Measurements from ENCODE around the gene NCK1. TPM values are rescaled to one million over a fixed set of nuclear protein-coding genes. Genes with fewer than 3 reads are reported as not detected.
A peak's percentile ranks its signal among the peaks of the same experiment; 100 is the strongest.

NCK1 gene
- total RNA-seq, 1 donor from 2014 or later: 43.7 TPM

DNA sequence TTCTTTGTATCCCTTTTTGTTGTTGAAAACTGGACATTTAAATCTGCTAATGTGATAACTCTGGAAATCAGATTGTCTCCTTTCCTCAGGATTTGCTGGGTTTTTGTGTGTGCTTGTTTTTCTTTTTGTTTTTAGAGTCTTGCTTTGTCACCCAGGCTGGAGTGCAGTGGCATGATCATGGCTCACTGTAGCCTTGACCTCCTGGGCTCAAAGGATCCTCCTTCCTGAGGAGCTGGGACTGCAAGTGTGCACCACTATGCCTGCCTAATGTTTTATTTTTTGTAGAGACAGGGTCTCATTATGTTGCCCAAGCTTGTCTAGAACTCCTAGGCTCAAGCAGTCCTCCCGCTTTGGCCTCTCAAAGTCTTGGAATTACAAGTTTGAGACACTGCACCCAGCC is 51.2 kb downstream of the NCK1 start:
- H3K4me1 Mint-ChIP-seq (ENCODE audit: low read depth, unreplicated experiment): peaks cover 10% of the 10 kb centered on the region
- H4K20me1 ChIP-seq (ENCODE audit: insufficient read depth, low read length): peaks cover 58% of the 10 kb centered on the region

DNA sequence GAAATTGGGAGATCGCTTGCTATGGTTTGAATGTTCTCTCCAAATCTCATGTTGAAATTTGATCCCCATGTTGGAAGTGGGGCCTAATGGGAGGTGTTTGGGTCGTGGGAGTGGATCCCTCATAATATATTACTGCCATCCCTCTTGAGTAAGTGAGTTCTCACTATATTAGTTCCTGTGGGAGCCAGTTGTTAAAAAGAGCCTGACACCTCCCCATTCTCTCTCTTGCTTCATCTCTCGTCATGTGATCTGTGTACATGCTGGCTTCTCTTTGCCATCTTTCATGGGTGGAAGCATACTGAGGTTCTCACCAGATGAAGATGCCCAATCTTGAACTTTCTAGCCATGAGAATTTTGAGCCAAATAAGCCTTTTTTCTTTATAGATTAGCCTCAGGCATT is 52.7 kb downstream of the NCK1 start:
- Histone ChIP-seq H3K79me2 (ENCODE audit: insufficient read depth, low read length) (peaks cover 91% of the 10 kb centered on the region), H3K4me3 (ENCODE audit: insufficient read depth, low read depth, low read length) (no peak overlapping the region), H3K27ac (ENCODE audit: low read depth, low read length) (no peak overlapping the region), H3K9ac (ENCODE audit: low read length) (no peak overlapping the region), H3K4me1 (ENCODE audit: insufficient read depth, low read length) (no peaks in the 10 kb centered on the region), H3K4me2 (ENCODE audit: low read length) (no peak overlapping the region), H4K20me1 (ENCODE audit: insufficient read depth, low read length) (peaks cover 49% of the 10 kb centered on the region), H3K27me3 (ENCODE audit: insufficient read depth, low read length) (no peaks in the 10 kb centered on the region), H3K9me3 (ENCODE audit: insufficient read depth, low read depth, low read length) (no peaks in the 10 kb centered on the region), H2AFZ (ENCODE audit: low read depth, low read length) (no peak overlapping the region), H3K36me3 (ENCODE audit: insufficient read depth, low read length) (no peaks in the 10 kb centered on the region)
- no peaks in the 10 kb centered on the region for H3K27me3 Mint-ChIP-seq (ENCODE audit: low read depth, unreplicated experiment)
- FAIRE-seq (no peak), DNase-seq (ENCODE audit: low read depth) (no peak)
- TF ChIP-seq, protein P1, sequence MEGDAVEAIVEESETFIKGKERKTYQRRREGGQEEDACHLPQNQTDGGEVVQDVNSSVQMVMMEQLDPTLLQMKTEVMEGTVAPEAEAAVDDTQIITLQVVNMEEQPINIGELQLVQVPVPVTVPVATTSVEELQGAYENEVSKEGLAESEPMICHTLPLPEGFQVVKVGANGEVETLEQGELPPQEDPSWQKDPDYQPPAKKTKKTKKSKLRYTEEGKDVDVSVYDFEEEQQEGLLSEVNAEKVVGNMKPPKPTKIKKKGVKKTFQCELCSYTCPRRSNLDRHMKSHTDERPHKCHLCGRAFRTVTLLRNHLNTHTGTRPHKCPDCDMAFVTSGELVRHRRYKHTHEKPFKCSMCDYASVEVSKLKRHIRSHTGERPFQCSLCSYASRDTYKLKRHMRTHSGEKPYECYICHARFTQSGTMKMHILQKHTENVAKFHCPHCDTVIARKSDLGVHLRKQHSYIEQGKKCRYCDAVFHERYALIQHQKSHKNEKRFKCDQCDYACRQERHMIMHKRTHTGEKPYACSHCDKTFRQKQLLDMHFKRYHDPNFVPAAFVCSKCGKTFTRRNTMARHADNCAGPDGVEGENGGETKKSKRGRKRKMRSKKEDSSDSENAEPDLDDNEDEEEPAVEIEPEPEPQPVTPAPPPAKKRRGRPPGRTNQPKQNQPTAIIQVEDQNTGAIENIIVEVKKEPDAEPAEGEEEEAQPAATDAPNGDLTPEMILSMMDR (IDR thresholded peaks at IDR 0.05; ENCODE audit: insufficient read depth, low read depth, low read length): no peak
- TF ChIP-seq EZH2 (IDR thresholded peaks at IDR 0.05; ENCODE audit: insufficient read depth, low read length): no peak
- no peak overlapping the region for H3K4me3 Mint-ChIP-seq (ENCODE audit: unreplicated experiment)
- peaks cover 11% of the 10 kb centered on the region for H3K4me1 Mint-ChIP-seq (ENCODE audit: low read depth, unreplicated experiment)
- H3K9me3 Mint-ChIP-seq (ENCODE audit: unreplicated experiment): no peaks in the 10 kb centered on the region
- no peak overlapping the region for H3K27ac Mint-ChIP-seq (ENCODE audit: unreplicated experiment)
- H3K36me3 Mint-ChIP-seq (ENCODE audit: low read depth, unreplicated experiment): peaks cover 6% of the 10 kb centered on the region

More for the DNA sequence above, 51.2 kb downstream of the NCK1 start:
- no peak for DNase-seq (ENCODE audit: low read depth)
- H3K9me3 ChIP-seq (ENCODE audit: insufficient read depth, low read depth, low read length): no peaks in the 10 kb centered on the region
- H3K9me3 Mint-ChIP-seq (ENCODE audit: unreplicated experiment): no peaks in the 10 kb centered on the region
- H3K27ac ChIP-seq (ENCODE audit: low read depth, low read length): no peak overlapping the region
- no peak overlapping the region for H3K9ac ChIP-seq (ENCODE audit: low read length)
- no peak overlapping the region for H3K4me2 ChIP-seq (ENCODE audit: low read length)
- peaks cover 6% of the 10 kb centered on the region for H3K36me3 Mint-ChIP-seq (ENCODE audit: low read depth, unreplicated experiment)
- H3K4me3 Mint-ChIP-seq (ENCODE audit: unreplicated experiment): peak overlapping the region; percentile 7
- FAIRE-seq: no peak
- H2AFZ ChIP-seq (ENCODE audit: low read depth, low read length): no peak overlapping the region
- H3K27me3 Mint-ChIP-seq (ENCODE audit: low read depth, unreplicated experiment): no peaks in the 10 kb centered on the region
- H3K27me3 ChIP-seq (ENCODE audit: insufficient read depth, low read length): no peaks in the 10 kb centered on the region
- TF ChIP-seq, protein P1 (IDR thresholded peaks at IDR 0.05; ENCODE audit: insufficient read depth, low read depth, low read length): no peak
- TF ChIP-seq EZH2 (IDR thresholded peaks at IDR 0.05; ENCODE audit: insufficient read depth, low read length): no peak
- no peak overlapping the region for H3K27ac Mint-ChIP-seq (ENCODE audit: unreplicated experiment)
- no peaks in the 10 kb centered on the region for H3K36me3 ChIP-seq (ENCODE audit: insufficient read depth, low read length)
- H3K79me2 ChIP-seq (ENCODE audit: insufficient read depth, low read length): peaks cover 94% of the 10 kb centered on the region
- H3K4me3 ChIP-seq (ENCODE audit: insufficient read depth, low read depth, low read length): no peak overlapping the region
- no peaks in the 10 kb centered on the region for H3K4me1 ChIP-seq (ENCODE audit: insufficient read depth, low read length)

DNA sequence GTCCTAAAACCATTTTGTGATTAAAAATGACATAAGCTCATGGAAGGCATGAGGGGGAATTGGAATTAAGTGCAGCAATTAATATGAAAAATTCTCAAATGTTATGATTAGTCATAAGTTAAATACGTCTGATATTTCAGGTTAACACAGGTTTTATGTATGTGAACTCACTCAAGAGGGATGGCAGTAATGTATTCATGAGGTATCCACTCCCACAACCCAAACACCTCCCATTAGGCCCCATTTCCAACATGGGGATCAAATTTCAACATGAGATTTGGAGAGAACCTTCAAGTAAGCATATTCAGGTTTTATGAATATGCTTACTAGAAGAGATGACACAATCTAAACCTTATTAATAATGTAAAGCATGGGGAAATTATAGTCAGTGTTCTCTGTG is 54.2 kb downstream of the NCK1 start:
- H2AFZ ChIP-seq (ENCODE audit: low read depth, low read length): no peak overlapping the region
- H3K27ac ChIP-seq (ENCODE audit: low read depth, low read length): no peak overlapping the region
- no peaks in the 10 kb centered on the region for H3K36me3 ChIP-seq (ENCODE audit: insufficient read depth, low read length)
- Mint-ChIP-seq H3K27me3 (ENCODE audit: low read depth, unreplicated experiment) (no peaks in the 10 kb centered on the region), H3K36me3 (ENCODE audit: low read depth, unreplicated experiment) (peaks cover 7% of the 10 kb centered on the region), H3K9me3 (ENCODE audit: unreplicated experiment) (peaks cover 3% of the 10 kb centered on the region), H3K4me1 (ENCODE audit: low read depth, unreplicated experiment) (peaks cover 10% of the 10 kb centered on the region), H3K27ac (ENCODE audit: unreplicated experiment) (no peak overlapping the region), H3K4me3 (ENCODE audit: unreplicated experiment) (no peak overlapping the region)
- H3K27me3 ChIP-seq (ENCODE audit: insufficient read depth, low read length): no peaks in the 10 kb centered on the region
- H3K79me2 ChIP-seq (ENCODE audit: insufficient read depth, low read length): peaks cover 82% of the 10 kb centered on the region
- H3K4me2 ChIP-seq (ENCODE audit: low read length): no peak overlapping the region
- no peak for DNase-seq (ENCODE audit: low read depth)
- FAIRE-seq: no peak
- H3K9ac ChIP-seq (ENCODE audit: low read length): no peak overlapping the region
- H4K20me1 ChIP-seq (ENCODE audit: insufficient read depth, low read length): peaks cover 46% of the 10 kb centered on the region
- no peak overlapping the region for H3K4me3 ChIP-seq (ENCODE audit: insufficient read depth, low read depth, low read length)
- H3K9me3 ChIP-seq (ENCODE audit: insufficient read depth, low read depth, low read length): no peaks in the 10 kb centered on the region
- no peaks in the 10 kb centered on the region for H3K4me1 ChIP-seq (ENCODE audit: insufficient read depth, low read length)
- TF ChIP-seq, protein P1 (IDR thresholded peaks at IDR 0.05; ENCODE audit: insufficient read depth, low read depth, low read length): no peak
- TF ChIP-seq EZH2 (IDR thresholded peaks at IDR 0.05; ENCODE audit: insufficient read depth, low read length): no peak
